Epithelial cell of esophagus (primary cell): Measurements from ENCODE around the gene RPS6KC1.

Experiments used
- DNase-seq: peaks from one replicate; pipeline ENCODE4 v3.0.0; 2010; ENCODE audit warnings: low read depth
- H3K4me3 ChIP-seq: 2 replicates; pipeline ENCODE4 v1.5.1; 2011; ENCODE audit warnings: mild to moderate bottlenecking, low read length, control low read depth
- TF ChIP-seq, protein P1 (sequence below): IDR thresholded peaks from 2 replicates; pipeline ENCODE4 v1.5.1; 2011; ENCODE audit warnings: low read depth, mild to moderate bottlenecking, low read length, control low read depth, inconsistent platforms; ENCODE audit not compliant: insufficient read depth; ENCODE audit errors: missing control alignments

The RPS6KC1 gene

DNA sequence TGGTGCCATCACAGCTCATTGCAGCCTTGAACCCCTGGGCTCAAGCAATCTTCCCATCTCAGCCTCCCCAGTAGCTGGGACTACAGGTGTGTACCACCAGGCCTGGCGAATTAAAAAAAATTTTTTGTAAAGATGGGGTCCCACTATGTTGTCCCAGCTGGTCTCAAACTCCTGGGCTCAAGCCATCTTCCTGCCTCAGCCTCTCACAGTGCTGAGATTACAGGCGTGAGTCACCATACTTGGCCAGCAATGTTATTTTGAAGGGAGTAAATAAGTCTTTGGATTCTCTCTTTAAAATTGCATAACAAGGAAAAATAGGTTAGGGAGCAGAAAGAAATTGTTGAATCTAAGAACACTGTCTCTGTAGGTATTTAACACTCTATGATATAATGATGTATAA lies 111.3 kb downstream of the RPS6KC1 start:
- H3K4me3 ChIP-seq, result no peak overlapping the region
- peak; percentile 38 for DNase-seq
- TF ChIP-seq, protein P1, sequence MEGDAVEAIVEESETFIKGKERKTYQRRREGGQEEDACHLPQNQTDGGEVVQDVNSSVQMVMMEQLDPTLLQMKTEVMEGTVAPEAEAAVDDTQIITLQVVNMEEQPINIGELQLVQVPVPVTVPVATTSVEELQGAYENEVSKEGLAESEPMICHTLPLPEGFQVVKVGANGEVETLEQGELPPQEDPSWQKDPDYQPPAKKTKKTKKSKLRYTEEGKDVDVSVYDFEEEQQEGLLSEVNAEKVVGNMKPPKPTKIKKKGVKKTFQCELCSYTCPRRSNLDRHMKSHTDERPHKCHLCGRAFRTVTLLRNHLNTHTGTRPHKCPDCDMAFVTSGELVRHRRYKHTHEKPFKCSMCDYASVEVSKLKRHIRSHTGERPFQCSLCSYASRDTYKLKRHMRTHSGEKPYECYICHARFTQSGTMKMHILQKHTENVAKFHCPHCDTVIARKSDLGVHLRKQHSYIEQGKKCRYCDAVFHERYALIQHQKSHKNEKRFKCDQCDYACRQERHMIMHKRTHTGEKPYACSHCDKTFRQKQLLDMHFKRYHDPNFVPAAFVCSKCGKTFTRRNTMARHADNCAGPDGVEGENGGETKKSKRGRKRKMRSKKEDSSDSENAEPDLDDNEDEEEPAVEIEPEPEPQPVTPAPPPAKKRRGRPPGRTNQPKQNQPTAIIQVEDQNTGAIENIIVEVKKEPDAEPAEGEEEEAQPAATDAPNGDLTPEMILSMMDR, result no peak

- H3K4me3 ChIP-seq, result no peak overlapping the region
- TF ChIP-seq, protein P1, result no peak
- DNase-seq, result no peak
Measured at GRCh38 chr1:213162862-213163261, 111.8 kb downstream of the RPS6KC1 start.

DNA sequence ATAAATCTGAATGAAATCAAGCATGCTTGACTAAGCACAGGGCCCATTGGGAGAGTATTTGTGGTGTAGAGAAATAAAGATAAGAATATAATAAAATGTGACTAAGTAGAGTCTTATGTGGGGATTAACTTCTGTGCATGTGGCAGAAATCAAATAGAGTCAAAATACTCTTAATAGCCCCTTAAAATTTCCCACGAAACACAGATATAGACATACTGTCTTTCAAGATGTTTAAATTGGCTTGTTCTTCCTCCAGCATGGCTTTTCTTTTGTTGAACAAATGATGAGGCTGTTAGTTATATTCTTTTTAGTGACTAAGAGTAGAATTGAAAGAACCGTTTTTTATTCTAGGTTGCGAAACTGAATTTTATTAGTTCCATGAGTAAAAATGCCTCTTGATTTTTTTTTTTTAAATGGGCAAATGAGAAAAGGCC lies 112.3 kb downstream of the RPS6KC1 start:
- H3K4me3 ChIP-seq, result no peak overlapping the region
- DNase-seq, result no peak
- TF ChIP-seq, protein P1, result no peak

DNA sequence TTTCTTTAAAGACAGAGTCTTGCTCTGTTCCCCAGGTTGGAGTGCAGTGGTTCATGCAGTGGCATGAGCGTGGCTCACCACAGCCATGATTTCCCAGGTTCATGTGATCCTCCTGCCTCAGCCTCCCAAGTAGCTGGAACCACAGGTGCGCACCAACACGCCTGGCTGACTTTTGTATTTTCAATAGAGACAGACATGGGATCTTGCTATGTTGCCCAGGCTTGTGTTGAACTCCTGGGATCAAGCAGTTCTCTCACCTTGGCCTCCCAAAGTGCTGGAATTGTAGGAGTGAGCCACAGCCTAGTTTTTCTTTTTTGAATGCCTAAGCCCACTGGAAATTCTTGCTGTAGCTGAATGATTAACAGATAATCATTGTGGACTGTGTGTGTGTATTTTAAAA lies 113.5 kb downstream of the RPS6KC1 start:
- TF ChIP-seq, protein P1, result no peak
- H3K4me3 ChIP-seq, result no peak overlapping the region
- no peak for DNase-seq

GRCh38 chr1:213166852-213167251 lies 115.8 kb downstream of the RPS6KC1 start:
- DNase-seq, result no peak
- no peak overlapping the region for H3K4me3 ChIP-seq
- TF ChIP-seq, protein P1, result no peak

DNA sequence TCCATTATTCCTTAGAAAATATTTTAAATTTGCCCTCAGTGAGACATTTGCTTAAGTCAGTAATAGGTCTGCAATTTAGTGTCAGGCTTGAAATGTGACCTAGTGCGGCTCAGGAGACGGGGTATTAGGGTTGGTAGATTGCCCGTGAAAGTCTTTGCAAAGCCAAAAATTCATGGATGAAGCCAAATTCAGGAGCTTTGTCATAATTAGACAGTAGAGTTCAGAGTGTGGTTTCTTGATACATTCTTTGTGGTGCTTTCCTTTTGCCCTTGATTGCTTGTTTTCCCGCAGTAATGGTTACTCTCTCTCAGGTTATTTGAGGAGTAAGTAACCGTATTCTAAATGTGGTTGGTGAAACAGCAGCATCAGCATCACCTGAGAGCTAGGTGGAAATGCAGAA lies 120.7 kb downstream of the RPS6KC1 start:
- no peak for DNase-seq
- TF ChIP-seq, protein P1, result no peak
- H3K4me3 ChIP-seq, result no peak overlapping the region

DNA sequence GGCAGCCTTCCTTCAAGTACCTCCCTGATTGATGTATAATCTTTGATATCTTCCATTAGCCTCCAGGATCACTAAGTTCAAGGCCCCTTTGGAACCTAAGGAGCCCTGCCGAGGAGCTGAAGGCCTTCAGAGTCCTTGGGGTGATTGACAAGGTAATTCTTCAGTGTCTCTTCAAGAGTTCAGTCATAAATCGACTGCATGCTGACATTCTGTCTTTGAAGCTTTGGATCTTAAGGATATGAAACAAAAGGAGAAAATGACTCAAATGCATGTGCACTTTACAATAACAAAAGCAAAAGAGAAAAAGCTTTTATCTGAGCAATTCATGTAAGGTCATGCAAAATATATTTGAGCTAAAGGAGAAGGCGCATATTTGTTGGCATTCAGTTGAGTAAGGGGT lies 125.3 kb downstream of the RPS6KC1 start:
- H3K4me3 ChIP-seq, result no peak overlapping the region
- DNase-seq, result no peak
- TF ChIP-seq, protein P1, result no peak
